ENCODE measurements around the gene MAP3K15.

DNA sequence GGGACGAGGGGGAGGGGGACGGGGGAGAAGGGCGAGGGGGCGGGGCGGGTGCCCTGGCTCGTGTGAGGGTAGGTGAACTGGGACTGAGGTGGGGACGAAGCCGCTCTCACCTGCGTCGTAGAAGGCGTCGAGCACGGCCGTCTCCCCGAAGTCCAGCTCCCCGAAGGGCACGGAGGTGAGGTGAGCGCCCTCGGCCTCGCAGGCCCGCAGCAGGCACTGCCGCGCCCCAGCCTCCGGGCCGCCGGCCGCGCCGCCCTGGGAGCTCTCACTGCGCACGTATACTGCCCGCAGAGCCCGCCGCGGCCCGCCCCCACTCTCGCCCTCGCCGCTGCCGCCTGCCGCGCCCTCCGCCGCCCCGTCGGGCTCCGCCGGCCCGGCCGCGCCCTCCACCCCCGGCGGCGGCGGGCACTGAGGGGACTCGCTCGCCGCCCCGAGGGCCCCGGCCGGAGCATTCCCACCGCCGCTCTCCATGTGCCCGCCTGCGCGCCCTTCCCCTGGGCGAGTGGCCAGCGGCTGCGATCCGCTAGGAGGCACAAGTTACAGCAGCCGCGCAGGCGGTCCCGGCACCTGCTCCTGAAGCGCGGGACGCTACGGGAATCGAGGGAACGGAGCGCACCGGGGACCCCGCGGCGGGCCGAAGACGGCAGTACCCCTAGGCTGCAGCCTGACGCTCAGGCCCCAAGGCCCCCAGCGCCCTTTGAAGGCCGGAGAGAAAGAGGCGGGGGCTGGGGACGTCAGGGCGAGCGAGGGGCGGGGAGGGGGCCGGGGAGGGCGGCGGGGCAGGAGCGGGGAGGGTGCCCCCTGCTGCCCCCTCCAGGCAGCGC, at the start of gene MAP3K15:
- no peak for TF ChIP-seq GATA3 (IDR thresholded peaks at IDR 0.05; ENCODE audit: low read depth, low read length)
- no peak for TF ChIP-seq GATA2 (IDR thresholded peaks at IDR 0.05; ENCODE audit: low read depth, low read length)
